Astrocyte (in vitro differentiated cells and primary cell): ENCODE data around the gene AFMID. TPM values are rescaled to one million over a fixed set of nuclear protein-coding genes. Genes with fewer than 3 reads are reported as not detected.

Source experiments
- DNase-seq: peaks from one replicate; pipeline ENCODE4 v3.0.0-alpha.2; 2010; ENCODE audit warnings: low read depth
- FAIRE-seq: peaks from 2 replicates; lab custom pipeline; 2011; peaks lifted over from hg19 to GRCh38; lab: Jason Lieb, UNC
- H2AFZ ChIP-seq: 2 replicates; pipeline ENCODE4 v1.6.0; 2012; ENCODE audit warnings: low read depth, low read length, inconsistent platforms
- H3K27ac ChIP-seq: 2 replicates; pipeline ENCODE4 v1.5.1; 2011; ENCODE audit warnings: low read depth, low read length, inconsistent platforms
- H3K27me3 ChIP-seq: 2 replicates; pipeline ENCODE4 v1.6.0; 2011; ENCODE audit warnings: low read length, inconsistent platforms; ENCODE audit not compliant: insufficient read depth
- H3K36me3 ChIP-seq: 2 replicates; pipeline ENCODE4 v1.5.1; 2011; ENCODE audit warnings: low read length, inconsistent platforms; ENCODE audit not compliant: insufficient read depth
- H3K4me1 ChIP-seq: 2 replicates; pipeline ENCODE4 v1.5.1; 2011; ENCODE audit warnings: low read length, inconsistent platforms; ENCODE audit not compliant: insufficient read depth
- H3K4me2 ChIP-seq: 2 replicates; pipeline ENCODE4 v1.6.0; 2012; ENCODE audit warnings: low read length, inconsistent platforms
- H3K4me3 ChIP-seq: 2 replicates; pipeline ENCODE4 v1.5.1; 2011; ENCODE audit warnings: low read depth, mild to moderate bottlenecking, low read length, inconsistent platforms; ENCODE audit not compliant: insufficient read depth
- H3K79me2 ChIP-seq: 2 replicates; pipeline ENCODE4 v1.6.0; 2012; ENCODE audit warnings: mild to moderate bottlenecking, low read length, inconsistent platforms; ENCODE audit not compliant: insufficient read depth
- H3K9ac ChIP-seq: 2 replicates; pipeline ENCODE4 v1.6.0; 2012; ENCODE audit warnings: mild to moderate bottlenecking, low read length, inconsistent platforms
- H3K9me3 ChIP-seq: 2 replicates; pipeline ENCODE4 v1.5.1; 2012; ENCODE audit warnings: low read depth, mild to moderate bottlenecking, low read length, inconsistent platforms; ENCODE audit not compliant: insufficient read depth
- H4K20me1 ChIP-seq: 2 replicates; pipeline ENCODE4 v1.6.0; 2012; ENCODE audit warnings: low read length, inconsistent platforms; ENCODE audit not compliant: insufficient read depth
- H3K27ac Mint-ChIP-seq: one replicate; pipeline ENCODE4 v1.8.0; 2021; ENCODE audit warnings: mild to moderate bottlenecking, mixed read lengths; ENCODE audit not compliant: unreplicated experiment
- H3K27me3 Mint-ChIP-seq: one replicate; pipeline ENCODE4 v1.8.0; 2021; ENCODE audit warnings: low read depth, mixed read lengths; ENCODE audit not compliant: unreplicated experiment
- H3K36me3 Mint-ChIP-seq: one replicate; pipeline ENCODE4 v1.8.0; 2021; ENCODE audit warnings: low read depth, mixed read lengths; ENCODE audit not compliant: unreplicated experiment
- H3K4me1 Mint-ChIP-seq: one replicate; pipeline ENCODE4 v1.8.0; 2021; ENCODE audit warnings: low read depth, mixed read lengths; ENCODE audit not compliant: unreplicated experiment
- H3K4me3 Mint-ChIP-seq: one replicate; pipeline ENCODE4 v1.8.0; 2021; ENCODE audit warnings: mild to moderate bottlenecking, moderate library complexity, mixed read lengths; ENCODE audit not compliant: unreplicated experiment
- H3K9me3 Mint-ChIP-seq: one replicate; pipeline ENCODE4 v1.8.0; 2021; ENCODE audit warnings: mild to moderate bottlenecking, mixed read lengths; ENCODE audit not compliant: unreplicated experiment
- EZH2 ChIP-seq: IDR thresholded peaks from 2 replicates; pipeline ENCODE4 v1.6.1; 2012; ENCODE audit warnings: mild to moderate bottlenecking, low read length, inconsistent platforms; ENCODE audit not compliant: insufficient read depth
- total RNA-seq: library from RNA; stranded (reverse); gene quantifications from 2 replicates; pipeline ENCODE4 v1.2.1, GENCODE V29; 2021
- TF ChIP-seq, protein P1 (sequence below): IDR thresholded peaks from 2 replicates; pipeline ENCODE4 v1.5.1; 2011; ENCODE audit warnings: low read depth, mild to moderate bottlenecking, inconsistent platforms, low read length, moderate library complexity; ENCODE audit not compliant: insufficient read depth

AFMID gene
- total RNA-seq, 1 donor from 2014 or later = 53.7 TPM

DNA sequence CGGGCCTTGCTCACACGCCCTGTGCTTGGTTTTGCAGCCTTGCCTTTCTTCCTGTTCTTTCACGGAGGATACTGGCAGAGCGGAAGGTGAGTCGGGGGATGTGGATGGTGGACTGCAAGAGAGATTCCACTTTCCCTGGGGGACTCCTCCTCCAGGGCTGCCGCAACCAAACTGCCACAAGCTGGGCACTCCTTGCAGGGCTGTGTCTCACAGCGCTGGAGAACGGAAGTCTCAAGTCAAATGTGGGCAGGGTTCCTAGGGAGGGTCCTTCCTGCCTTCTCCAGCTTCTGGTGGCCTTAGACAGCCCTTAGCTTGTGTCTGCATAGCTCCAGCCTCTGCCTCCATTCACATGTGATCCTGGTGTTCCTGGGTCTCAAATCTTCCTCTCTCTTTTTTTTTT lies 15.5 kb downstream of the AFMID start:
- H3K36me3 ChIP-seq = no peaks in the 10 kb centered on the region
- no peak overlapping the region for H3K4me2 ChIP-seq
- no peak for DNase-seq
- Mint-ChIP-seq H3K9me3 (peaks cover 2% of the 10 kb centered on the region), H3K4me3 (no peak overlapping the region), H3K27ac (no peak overlapping the region), H3K36me3 (peaks cover 17% of the 10 kb centered on the region), H3K27me3 (no peaks in the 10 kb centered on the region), H3K4me1 (peaks cover 6% of the 10 kb centered on the region)
- H3K27me3 ChIP-seq = no peaks in the 10 kb centered on the region
- H2AFZ ChIP-seq = no peak overlapping the region
- peaks cover 5% of the 10 kb centered on the region for H3K4me1 ChIP-seq
- no peaks in the 10 kb centered on the region for H3K9me3 ChIP-seq
- no peaks in the 10 kb centered on the region for H3K79me2 ChIP-seq
- no peak overlapping the region for H3K9ac ChIP-seq
- TF ChIP-seq EZH2 = no peak
- TF ChIP-seq, protein P1, sequence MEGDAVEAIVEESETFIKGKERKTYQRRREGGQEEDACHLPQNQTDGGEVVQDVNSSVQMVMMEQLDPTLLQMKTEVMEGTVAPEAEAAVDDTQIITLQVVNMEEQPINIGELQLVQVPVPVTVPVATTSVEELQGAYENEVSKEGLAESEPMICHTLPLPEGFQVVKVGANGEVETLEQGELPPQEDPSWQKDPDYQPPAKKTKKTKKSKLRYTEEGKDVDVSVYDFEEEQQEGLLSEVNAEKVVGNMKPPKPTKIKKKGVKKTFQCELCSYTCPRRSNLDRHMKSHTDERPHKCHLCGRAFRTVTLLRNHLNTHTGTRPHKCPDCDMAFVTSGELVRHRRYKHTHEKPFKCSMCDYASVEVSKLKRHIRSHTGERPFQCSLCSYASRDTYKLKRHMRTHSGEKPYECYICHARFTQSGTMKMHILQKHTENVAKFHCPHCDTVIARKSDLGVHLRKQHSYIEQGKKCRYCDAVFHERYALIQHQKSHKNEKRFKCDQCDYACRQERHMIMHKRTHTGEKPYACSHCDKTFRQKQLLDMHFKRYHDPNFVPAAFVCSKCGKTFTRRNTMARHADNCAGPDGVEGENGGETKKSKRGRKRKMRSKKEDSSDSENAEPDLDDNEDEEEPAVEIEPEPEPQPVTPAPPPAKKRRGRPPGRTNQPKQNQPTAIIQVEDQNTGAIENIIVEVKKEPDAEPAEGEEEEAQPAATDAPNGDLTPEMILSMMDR = no peak
- no peak for FAIRE-seq
- no peak overlapping the region for H3K4me3 ChIP-seq
- H3K27ac ChIP-seq = no peak overlapping the region
- H4K20me1 ChIP-seq = no peaks in the 10 kb centered on the region

DNA sequence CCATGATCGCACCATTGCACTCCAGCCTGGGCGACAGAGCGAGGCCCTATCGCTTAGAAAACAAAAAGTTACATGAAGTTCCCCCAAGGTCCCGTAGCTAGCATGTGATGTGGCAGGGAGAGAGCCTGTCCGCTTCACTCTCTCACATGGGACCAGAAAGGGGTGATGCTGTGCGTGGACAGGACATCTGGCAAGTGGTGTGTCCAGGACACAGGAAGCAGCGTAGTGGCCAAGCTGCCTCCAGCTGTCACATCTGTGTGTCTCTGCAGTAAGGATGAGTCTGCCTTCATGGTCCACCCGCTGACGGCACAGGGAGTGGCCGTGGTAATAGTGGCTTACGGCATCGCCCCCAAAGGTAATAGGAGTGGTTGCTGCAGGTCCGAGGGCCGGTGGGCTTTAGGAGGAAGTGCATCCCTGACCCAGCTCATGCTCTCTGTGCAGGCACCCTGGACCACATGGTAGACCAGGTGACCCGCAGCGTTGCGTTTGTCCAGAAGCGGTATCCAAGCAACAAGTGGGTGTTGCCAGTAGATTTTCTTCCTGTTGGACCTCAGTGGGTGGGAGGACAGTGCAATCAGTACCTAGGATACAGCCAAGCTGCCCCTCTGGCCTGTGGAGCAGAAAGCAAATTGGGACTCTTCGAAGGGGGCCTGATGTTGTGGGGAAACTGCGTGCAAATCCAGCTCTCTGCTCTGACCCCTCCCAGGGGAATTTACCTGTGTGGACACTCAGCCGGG lies 17.4 kb downstream of the AFMID start:
- no peak overlapping the region for H3K9ac ChIP-seq
- no peak overlapping the region for H3K4me2 ChIP-seq
- H3K27me3 ChIP-seq = no peaks in the 10 kb centered on the region
- FAIRE-seq (no peak), DNase-seq (no peak)
- H3K27me3 Mint-ChIP-seq = no peaks in the 10 kb centered on the region
- TF ChIP-seq EZH2 = no peak
- TF ChIP-seq, protein P1 = no peak
- no peaks in the 10 kb centered on the region for H3K36me3 ChIP-seq
- H4K20me1 ChIP-seq = no peaks in the 10 kb centered on the region
- no peak overlapping the region for H3K27ac Mint-ChIP-seq
- no peaks in the 10 kb centered on the region for H3K79me2 ChIP-seq
- no peaks in the 10 kb centered on the region for H3K4me1 Mint-ChIP-seq
- H3K4me3 Mint-ChIP-seq = no peak overlapping the region
- no peak overlapping the region for H3K27ac ChIP-seq
- H3K36me3 Mint-ChIP-seq = peaks cover 10% of the 10 kb centered on the region
- no peak overlapping the region for H3K4me3 ChIP-seq
- no peaks in the 10 kb centered on the region for H3K4me1 ChIP-seq
- H2AFZ ChIP-seq = no peak overlapping the region
- H3K9me3 ChIP-seq = no peaks in the 10 kb centered on the region
- H3K9me3 Mint-ChIP-seq = peaks cover 2% of the 10 kb centered on the region

- no peaks in the 10 kb centered on the region for H3K4me1 ChIP-seq
- H2AFZ ChIP-seq = no peak overlapping the region
- no peak overlapping the region for H3K4me3 ChIP-seq
- no peak overlapping the region for H3K9ac ChIP-seq
- H3K4me3 Mint-ChIP-seq = no peak overlapping the region
- H3K79me2 ChIP-seq = no peaks in the 10 kb centered on the region
- no peaks in the 10 kb centered on the region for H3K9me3 ChIP-seq
- no peak for TF ChIP-seq EZH2
- TF ChIP-seq, protein P1 = no peak
- no peaks in the 10 kb centered on the region for H3K27me3 ChIP-seq
- DNase-seq (no peak), FAIRE-seq (no peak)
- no peak overlapping the region for H3K27ac Mint-ChIP-seq
- H3K27me3 Mint-ChIP-seq = no peaks in the 10 kb centered on the region
- no peaks in the 10 kb centered on the region for H4K20me1 ChIP-seq
- H3K36me3 ChIP-seq = no peaks in the 10 kb centered on the region
- H3K9me3 Mint-ChIP-seq = peaks cover 2% of the 10 kb centered on the region
- no peak overlapping the region for H3K27ac ChIP-seq
- no peak overlapping the region for H3K4me2 ChIP-seq
- H3K4me1 Mint-ChIP-seq = no peaks in the 10 kb centered on the region
- H3K36me3 Mint-ChIP-seq = peaks cover 10% of the 10 kb centered on the region
These were observed 18.1 kb downstream of the AFMID start for GRCh38 chr17:78205124-78205775.
